Hepatocyte (in vitro differentiated cells): ENCODE measurements around the gene IGF2BP1. TPM values are rescaled to one million over a fixed set of nuclear protein-coding genes. Genes with fewer than 3 reads are reported as not detected.

Experiments
- DNase-seq: peaks from one replicate; pipeline ENCODE4 v3.0.0-alpha.2; 2016; ENCODE audit warnings: low spot score
- H2AFZ ChIP-seq: fragments of 200-600 bp; sonication (generic); 2 replicates; pipeline ENCODE4 v1.6.0; 2016; ENCODE audit warnings: antibody characterized with exemption, mild to moderate bottlenecking
- H3K27ac ChIP-seq: fragments of 200-600 bp; sonication (generic); 2 replicates; pipeline ENCODE4 v1.5.1; 2016; ENCODE audit warnings: mild to moderate bottlenecking
- H3K27me3 ChIP-seq: fragments of 200-600 bp; sonication (generic); 2 replicates; pipeline ENCODE4 v1.6.1; 2016
- H3K36me3 ChIP-seq: fragments of 200-600 bp; sonication (generic); replicated peaks from 2 replicates; pipeline ENCODE4 v1.5.1; 2016; ENCODE audit warnings: low read depth; ENCODE audit not compliant: insufficient read depth
- H3K4me1 ChIP-seq: fragments of 200-600 bp; sonication (generic); 2 replicates; pipeline ENCODE4 v1.5.1; 2016; ENCODE audit warnings: mild to moderate bottlenecking, moderate library complexity; ENCODE audit not compliant: insufficient read depth
- H3K4me2 ChIP-seq: fragments of 200-600 bp; sonication (generic); 2 replicates; pipeline ENCODE4 v1.6.0; 2016
- H3K4me3 ChIP-seq: fragments of 200-600 bp; sonication (generic); 2 replicates; pipeline ENCODE4 v1.5.1; 2016; ENCODE audit warnings: mild to moderate bottlenecking
- H3K79me2 ChIP-seq: fragments of 200-600 bp; sonication (generic); 2 replicates; pipeline ENCODE4 v1.6.0; 2017; ENCODE audit warnings: mild to moderate bottlenecking
- H3K9me2 ChIP-seq: fragments of 200-600 bp; sonication (generic); replicated peaks from 2 replicates; pipeline ENCODE4 v1.6.0; 2017; ENCODE audit warnings: mild to moderate bottlenecking; ENCODE audit not compliant: insufficient read depth
- H3K9me3 ChIP-seq: fragments of 200-600 bp; sonication (generic); 2 replicates; pipeline ENCODE4 v1.5.1; 2016; ENCODE audit warnings: low read depth, mild to moderate bottlenecking
- H4K20me1 ChIP-seq: fragments of 200-600 bp; sonication (generic); 2 replicates; pipeline ENCODE4 v1.6.0; 2016; ENCODE audit warnings: mild to moderate bottlenecking; ENCODE audit not compliant: insufficient read depth, poor library complexity, severe bottlenecking
- EZH2 ChIP-seq: fragments of 200-600 bp; sonication (generic); IDR thresholded peaks from 2 replicates; pipeline ENCODE4 v1.6.1; 2016; ENCODE audit warnings: antibody characterized with exemption, mild to moderate bottlenecking, borderline replicate concordance
- EZH2phosphoT487 ChIP-seq: fragments of 200-600 bp; sonication (generic); IDR thresholded peaks from one replicate; pipeline ENCODE4 v1.6.1; 2018; ENCODE audit warnings: antibody characterized with exemption, mild to moderate bottlenecking, low read depth, moderate library complexity; ENCODE audit not compliant: unreplicated experiment, severe bottlenecking
- WGBS: methylation state at CpG from one replicate; pipeline ENCODE4 v1.1.6; 2016; ENCODE audit warnings: low lambda C conversion rate; ENCODE audit errors: missing lambda C conversion rate; 5-methylcytosine and 5-hydroxymethylcytosine counted together
- polyA plus RNA-seq: library from polyadenylated mRNA; unstranded; fragments of >200 nt; fragmentation: Nextera tagmentation; extraction: Ambion mirVana; gene quantifications from 2 replicates; pipeline ENCODE4 v1.2.1, GENCODE V29; 2016
- total RNA-seq: library from RNA; depleted of rRNA; stranded (reverse); fragments of >200 nt; gene quantifications from 2 replicates; pipeline ENCODE4 v1.2.3, GENCODE V29; 2014
- TF ChIP-seq, protein P1 (sequence below): fragments of 200-600 bp; sonication (generic); IDR thresholded peaks from 2 replicates; pipeline ENCODE4 v1.5.1; 2016; ENCODE audit warnings: antibody characterized with exemption, mild to moderate bottlenecking; ENCODE audit not compliant: poor library complexity

Gene IGF2BP1
- total and polyA plus RNA-seq, 2 experiments from 2014 or later = 40.7 to 50.0 TPM

DNA sequence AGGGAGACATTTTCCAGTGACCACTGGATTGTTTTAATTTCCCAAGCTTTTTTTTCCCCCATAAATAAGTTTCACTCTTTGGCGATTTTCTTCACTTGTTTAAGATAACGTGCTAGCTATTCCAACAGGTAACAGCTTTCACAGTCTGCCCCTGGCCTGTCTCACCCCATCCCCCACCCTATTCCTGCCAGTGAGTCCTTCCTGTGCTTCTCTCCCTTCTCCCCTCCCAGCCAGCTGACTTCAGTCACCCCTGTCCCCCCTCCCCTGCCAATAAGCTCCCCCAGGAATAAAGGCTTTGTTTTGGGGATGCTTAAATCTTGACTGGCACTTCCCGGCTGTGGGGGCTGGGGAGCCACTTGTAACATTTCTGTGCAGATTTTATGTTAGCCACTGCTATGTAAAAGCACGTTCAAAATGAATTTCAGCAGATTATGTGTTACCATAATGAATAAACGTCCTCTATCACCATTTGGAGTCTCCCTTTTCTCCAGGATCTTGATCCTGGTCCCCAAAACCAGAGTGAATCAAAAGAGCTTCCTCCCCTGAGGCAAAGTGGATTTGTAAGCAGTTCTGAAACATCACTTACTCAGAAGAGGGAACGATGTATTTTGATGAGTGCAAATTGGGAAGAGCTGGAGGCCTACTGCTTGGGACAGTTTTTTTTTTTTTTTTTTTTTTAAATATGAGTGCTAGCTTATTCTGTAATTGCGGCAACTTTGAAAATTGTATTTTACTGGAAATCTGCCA is 58.2 kb downstream of the IGF2BP1 start:
- no peaks in the 10 kb centered on the region for H3K9me3 ChIP-seq
- H3K27ac ChIP-seq = no peak overlapping the region
- no peaks in the 10 kb centered on the region for H3K27me3 ChIP-seq
- no peak for DNase-seq
- H3K4me3 ChIP-seq = no peak overlapping the region
- no peaks in the 10 kb centered on the region for H3K4me1 ChIP-seq
- H3K36me3 ChIP-seq = no peaks in the 10 kb centered on the region
- H3K9me2 ChIP-seq = no peaks in the 10 kb centered on the region
- H2AFZ ChIP-seq = no peak overlapping the region
- H3K4me2 ChIP-seq = no peak overlapping the region
- TF ChIP-seq EZH2phosphoT487 = no peak
- TF ChIP-seq, protein P1, sequence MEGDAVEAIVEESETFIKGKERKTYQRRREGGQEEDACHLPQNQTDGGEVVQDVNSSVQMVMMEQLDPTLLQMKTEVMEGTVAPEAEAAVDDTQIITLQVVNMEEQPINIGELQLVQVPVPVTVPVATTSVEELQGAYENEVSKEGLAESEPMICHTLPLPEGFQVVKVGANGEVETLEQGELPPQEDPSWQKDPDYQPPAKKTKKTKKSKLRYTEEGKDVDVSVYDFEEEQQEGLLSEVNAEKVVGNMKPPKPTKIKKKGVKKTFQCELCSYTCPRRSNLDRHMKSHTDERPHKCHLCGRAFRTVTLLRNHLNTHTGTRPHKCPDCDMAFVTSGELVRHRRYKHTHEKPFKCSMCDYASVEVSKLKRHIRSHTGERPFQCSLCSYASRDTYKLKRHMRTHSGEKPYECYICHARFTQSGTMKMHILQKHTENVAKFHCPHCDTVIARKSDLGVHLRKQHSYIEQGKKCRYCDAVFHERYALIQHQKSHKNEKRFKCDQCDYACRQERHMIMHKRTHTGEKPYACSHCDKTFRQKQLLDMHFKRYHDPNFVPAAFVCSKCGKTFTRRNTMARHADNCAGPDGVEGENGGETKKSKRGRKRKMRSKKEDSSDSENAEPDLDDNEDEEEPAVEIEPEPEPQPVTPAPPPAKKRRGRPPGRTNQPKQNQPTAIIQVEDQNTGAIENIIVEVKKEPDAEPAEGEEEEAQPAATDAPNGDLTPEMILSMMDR = no peak
- TF ChIP-seq EZH2 = no peak
- no peaks in the 10 kb centered on the region for H4K20me1 ChIP-seq
- H3K79me2 ChIP-seq = no peaks in the 10 kb centered on the region
- 85% methylated on average over 7 of the region's 7 CpGs for WGBS

DNA sequence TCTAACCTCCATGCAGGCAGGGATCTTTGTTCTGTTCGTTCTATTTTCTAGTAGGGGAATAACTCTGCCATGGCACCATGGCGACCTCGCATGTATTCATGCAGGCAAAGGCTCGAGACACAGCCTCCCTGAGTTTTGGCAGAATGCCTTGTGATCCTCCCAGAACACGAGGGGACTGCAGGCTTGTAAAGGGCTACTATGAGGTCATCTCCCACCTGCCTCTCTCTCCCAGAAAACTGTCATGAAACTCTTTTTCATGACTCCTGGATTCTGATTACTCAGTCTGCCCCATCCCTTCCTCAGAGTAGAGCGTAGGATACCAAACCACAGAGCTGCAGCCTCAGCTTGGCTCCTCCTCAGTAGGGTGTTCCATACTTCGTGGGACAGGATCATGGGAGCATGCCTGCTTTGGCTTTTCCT is 64.3 kb downstream of the IGF2BP1 start:
- Histone ChIP-seq H3K4me2 (no peak overlapping the region), H3K79me2 (no peaks in the 10 kb centered on the region), H3K27ac (no peak overlapping the region), H3K9me3 (no peaks in the 10 kb centered on the region), H3K27me3 (no peaks in the 10 kb centered on the region), H3K4me1 (peaks cover 4% of the 10 kb centered on the region), H3K36me3 (no peaks in the 10 kb centered on the region), H3K4me3 (no peak overlapping the region), H2AFZ (no peak overlapping the region), H4K20me1 (no peaks in the 10 kb centered on the region), H3K9me2 (no peaks in the 10 kb centered on the region)
- WGBS = 69% methylated on average over 7 of the region's 7 CpGs
- DNase-seq = no peak
- TF ChIP-seq, protein P1 = no peak
- TF ChIP-seq EZH2 (no peak), EZH2phosphoT487 (no peak)

DNA sequence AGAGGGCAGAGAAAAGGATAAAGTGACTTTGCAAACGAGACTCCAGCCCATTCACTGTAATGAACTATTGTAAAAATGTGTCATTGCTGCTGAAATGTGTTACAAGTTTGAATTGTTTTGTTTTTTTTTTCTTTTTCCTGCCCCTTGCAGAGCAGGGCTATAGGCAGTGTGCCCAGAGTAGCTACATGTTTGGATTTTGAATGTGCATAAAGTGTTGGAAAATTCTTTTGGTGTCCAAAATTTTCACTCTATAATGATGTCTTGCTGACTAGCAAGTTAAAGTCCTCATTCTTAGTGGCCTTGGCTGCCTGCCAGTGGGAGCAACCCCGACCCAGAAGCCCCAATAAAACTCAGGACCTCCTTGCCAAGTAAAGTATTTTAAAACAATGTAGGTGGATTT is 66.5 kb downstream of the IGF2BP1 start:
- Histone ChIP-seq H3K27ac (no peak overlapping the region), H3K36me3 (no peaks in the 10 kb centered on the region), H2AFZ (no peak overlapping the region), H3K4me2 (no peak overlapping the region), H3K4me1 (peaks cover 4% of the 10 kb centered on the region), H3K79me2 (no peaks in the 10 kb centered on the region), H3K4me3 (no peak overlapping the region), H4K20me1 (no peaks in the 10 kb centered on the region), H3K27me3 (no peaks in the 10 kb centered on the region), H3K9me2 (no peaks in the 10 kb centered on the region), H3K9me3 (no peaks in the 10 kb centered on the region)
- no peak for DNase-seq
- 33% methylated on average over 2 of the region's 2 CpGs for WGBS
- TF ChIP-seq, protein P1 = no peak
- no peak for TF ChIP-seq EZH2phosphoT487
- TF ChIP-seq EZH2 = no peak
